A549 (cell line): Measurements from ENCODE around the gene PTH2. TPM values are rescaled to one million over a fixed set of nuclear protein-coding genes. Genes with fewer than 3 reads are reported as not detected.

ENCODE experiments used
- ATAC-seq, 2 experiments: fragments of 200-7000 bp in 1 of 2; fragments of >200 bp in 1 of 2; cut with Nextera tagmentation in 1 of 2; cut with Tn5 transposase in 1 of 2; 3 replicates each; pipeline versions ENCODE4 v1.8.0 to v1.9.1; 2018 to 2020; ENCODE audit warnings: mild to moderate bottlenecking in 1 of 2, moderate library complexity in 1 of 2
- CTCF ChIA-PET: fragments of 300-600 bp; sonication (Branson Sonifier 250); formaldehyde crosslinking; extraction: SDS; loops from one replicate; lab custom pipeline; 2021; ENCODE audit warnings: antibody characterized with exemption, inconsistent platforms; lab: Yijun Ruan, JAX
- POLR2A ChIA-PET: fragments of 350-600 bp; formaldehyde crosslinking; extraction: SDS; loops from one replicate; lab custom pipeline; 2021; ENCODE audit warnings: antibody characterized with exemption, inconsistent platforms; lab: Yijun Ruan, JAX
- DNase-seq, 2 experiments: peaks; one replicate each; pipeline versions ENCODE4 v3.0.0 to v3.0.0-alpha.2; 2011 to 2016; ENCODE audit warnings: low read depth in 1 of 2, low spot score in 1 of 2
- FAIRE-seq: peaks from 2 replicates; lab custom pipeline; 2011; peaks lifted over from hg19 to GRCh38; lab: Jason Lieb, UNC
- H3K27ac ChIP-seq, 2 experiments: fragments of >200 bp; sonication (Bioruptor Twin); formaldehyde crosslinking; 3 replicates each; pipeline ENCODE4 v1.5.1; 2016 to 2017
- H3K4me1 ChIP-seq: fragments of >200 bp; sonication (Bioruptor Twin); formaldehyde crosslinking; 3 replicates; pipeline ENCODE4 v1.6.1; 2016
- H3K4me2 ChIP-seq: fragments of >200 bp; sonication (Bioruptor Twin); formaldehyde crosslinking; 3 replicates; pipeline ENCODE4 v1.6.1; 2016
- H3K4me3 ChIP-seq: fragments of >200 bp; sonication (Bioruptor Twin); formaldehyde crosslinking; 3 replicates; pipeline ENCODE4 v1.5.1; 2016
- H3K9me3 ChIP-seq: fragments of >200 bp; sonication (Bioruptor Twin); formaldehyde crosslinking; 3 replicates; pipeline ENCODE4 v1.6.1; 2016
- EHF ChIP-seq: fragments of 250-450 bp; sonication (Bioruptor Pico); IDR thresholded peaks from 2 replicates; pipeline ENCODE4 v1.5.0; 2020; ENCODE audit warnings: mild to moderate bottlenecking
- EHMT2 ChIP-seq: fragments of 200-600 bp; sonication (generic); IDR thresholded peaks from 2 replicates; pipeline ENCODE4 v1.6.1; 2016; ENCODE audit warnings: antibody characterized with exemption, low read depth, mild to moderate bottlenecking, moderate library complexity
- FOSL2 ChIP-seq, 2 experiments: fragments of 450-650 bp in 1 of 2; fragments of >200 bp in 1 of 2; sonication (Bioruptor Twin) in 1 of 2; formaldehyde crosslinking; IDR thresholded peaks; 2 replicates each; pipeline versions ENCODE4 v1.5.0 to v1.6.1; 2016 to 2020; ENCODE audit warnings: mild to moderate bottlenecking in 1 of 2, moderate library complexity in 1 of 2
- GATA3 ChIP-seq: IDR thresholded peaks from 2 replicates; pipeline ENCODE4 v1.6.1; 2012; ENCODE audit warnings: borderline replicate concordance
- HOXB13 ChIP-seq: fragments of 250-450 bp; sonication (Bioruptor Pico); IDR thresholded peaks from 2 replicates; pipeline ENCODE4 v1.5.0; 2020; ENCODE audit warnings: low read depth, mild to moderate bottlenecking, moderate library complexity
- HOXB5 ChIP-seq: fragments of 250-450 bp; sonication (Bioruptor Pico); IDR thresholded peaks from 2 replicates; pipeline ENCODE4 v1.5.0; 2020; ENCODE audit warnings: mild to moderate bottlenecking, moderate library complexity
- JUN ChIP-seq, 2 experiments: fragments of >200 bp; sonication (Bioruptor Twin); formaldehyde crosslinking; IDR thresholded peaks; 2 replicates in 1 of 2; 3 replicates in 1 of 2; pipeline ENCODE4 v1.6.1; 2016 to 2017
- KDM1A ChIP-seq: fragments of 200-600 bp; sonication (generic); IDR thresholded peaks from 2 replicates; pipeline ENCODE4 v1.6.1; 2016; ENCODE audit warnings: low read depth, mild to moderate bottlenecking
- MAZ ChIP-seq: fragments of 150-350 bp; IDR thresholded peaks from 2 replicates; pipeline ENCODE4 v1.6.1; 2014; ENCODE audit warnings: antibody characterized with exemption, low read depth, low read length, borderline replicate concordance
- NFE2L2 ChIP-seq: fragments of 150-350 bp; conservative IDR thresholded peaks from 2 replicates; pipeline ENCODE4 v1.6.1; 2014; ENCODE audit warnings: low read length
- NPAS2 ChIP-seq: fragments of 250-450 bp; sonication (Bioruptor Pico); IDR thresholded peaks from 2 replicates; pipeline ENCODE4 v1.8.0; 2022; ENCODE audit warnings: mild to moderate bottlenecking, moderate library complexity, borderline replicate concordance
- PBX3 ChIP-seq: IDR thresholded peaks from 2 replicates; pipeline ENCODE4 v1.6.1; 2012
- PHF8 ChIP-seq: fragments of 200-600 bp; sonication (generic); IDR thresholded peaks from 2 replicates; pipeline ENCODE4 v1.6.1; 2016; ENCODE audit warnings: low read depth, mild to moderate bottlenecking, antibody characterized with exemption, moderate library complexity, borderline replicate concordance
- POLR2AphosphoS2 ChIP-seq: conservative IDR thresholded peaks from 2 replicates; pipeline ENCODE4 v1.6.1; 2012; ENCODE audit warnings: low read length, improper control_type of control experiment, inconsistent platforms
- RAD21 ChIP-seq, 2 experiments: fragments of >200 bp in 1 of 2; sonication (Bioruptor Twin) in 1 of 2; formaldehyde crosslinking in 1 of 2; IDR thresholded peaks in 1 of 2; conservative IDR thresholded peaks in 1 of 2; 2 replicates in 1 of 2; 3 replicates in 1 of 2; pipeline ENCODE4 v1.6.1; 2012 to 2018; ENCODE audit warnings: inconsistent platforms in 1 of 2
- RARB ChIP-seq: fragments of 250-450 bp; sonication (Bioruptor Pico); IDR thresholded peaks from 2 replicates; pipeline ENCODE4 v1.8.0; 2021; ENCODE audit warnings: mild to moderate bottlenecking, moderate library complexity
- RNF2 ChIP-seq: fragments of 200-600 bp; sonication (generic); IDR thresholded peaks from 2 replicates; pipeline ENCODE4 v1.6.1; 2016; ENCODE audit warnings: low read depth, mild to moderate bottlenecking, antibody characterized with exemption, moderate library complexity, borderline replicate concordance
- SREBF2 ChIP-seq: fragments of 450-650 bp; IDR thresholded peaks from 2 replicates; pipeline ENCODE4 v1.6.1; 2014; ENCODE audit warnings: mild to moderate bottlenecking, moderate library complexity
- ZFP36 ChIP-seq: fragments of 450-650 bp; IDR thresholded peaks from 2 replicates; pipeline ENCODE4 v1.6.1; 2014; ENCODE audit warnings: borderline replicate concordance; ENCODE audit not compliant: partially characterized antibody
- ZNF302 ChIP-seq: fragments of 250-450 bp; sonication (Bioruptor Pico); IDR thresholded peaks from 2 replicates; pipeline ENCODE4 v1.9.0; 2021; ENCODE audit warnings: inconsistent platforms, mild to moderate bottlenecking, moderate library complexity
- ZSCAN20 ChIP-seq: fragments of 250-450 bp; sonication (Bioruptor Pico); IDR thresholded peaks from 2 replicates; pipeline ENCODE4 v1.8.0; 2022; ENCODE audit warnings: mild to moderate bottlenecking, moderate library complexity
- WGBS: methylation state at CpG from one replicate; pipeline ENCODE4 v1.1.6; 2017; ENCODE audit errors: missing lambda C conversion rate; 5-methylcytosine and 5-hydroxymethylcytosine counted together
- polyA plus RNA-seq, 4 experiments: library from polyadenylated mRNA; depleted of rRNA in 3 of 4; stranded (reverse); fragments of >200 nt; fragmentation: RNase III in 1 of 4; extraction: RNeasy Plus Mini Kit Qiagen cat#74134 plus additional on column Dnase treatment in 1 of 4; gene quantifications; 2 replicates in 3 of 4; 3 replicates in 1 of 4; pipeline ENCODE4 v1.2.3, GENCODE V29; 2011 to 2017
- TF ChIP-seq, protein P1 (sequence below): fragments of 450-650 bp; IDR thresholded peaks from 2 replicates; pipeline ENCODE4 v1.6.1; 2014; ENCODE audit warnings: antibody characterized with exemption
- TF ChIP-seq, protein P2 (sequence below): fragments of >200 bp; sonication (Bioruptor Twin); formaldehyde crosslinking; IDR thresholded peaks from 3 replicates; pipeline ENCODE4 v1.5.1; 2016
- TF ChIP-seq, protein P3 (sequence below): fragments of 250-450 bp; sonication (Bioruptor Pico); IDR thresholded peaks from 2 replicates; pipeline ENCODE4 v1.5.0; 2021; ENCODE audit warnings: mild to moderate bottlenecking, moderate library complexity, borderline replicate concordance

The PTH2 gene
- polyA plus RNA-seq, 2 of the 4 experiments (the other 2 are of a cell fraction) = not detected

GRCh38 chr19:49465371-49465770 is 42.1 kb upstream of the PTH2 start:
- no peaks in the 10 kb centered on the region for H3K9me3 ChIP-seq
- ChIA-PET CTCF (interaction anchor here (0.8 to 2.5 kb wide), 9 partner anchors 8 to 239 kb away, joined by 3 to 14 read pairs (median 5); partner anchors contain the start of genes ALDH16A1 and FLT3LG), POLR2A (interaction anchor here (1.6 kb wide), 1 partner anchor 12 kb away, joined by 4 read pairs; the partner anchor contains the start of gene ALDH16A1)
- peaks cover 3% of the 10 kb centered on the region; the same call in 1 of the 3 replicates for H3K4me1 ChIP-seq
- H3K4me3 ChIP-seq = no peak overlapping the region
- no peak for TF ChIP-seq SREBF2
- TF ChIP-seq RARB = no peak
- no peak for TF ChIP-seq PBX3
- TF ChIP-seq POLR2AphosphoS2 = no peak
- no peak for TF ChIP-seq ZSCAN20
- no peak for TF ChIP-seq GATA3
- ATAC-seq (no peak), FAIRE-seq (no peak), DNase-seq (no peak)
- WGBS = 98% methylated on average over 3 of the region's 3 CpGs
- H3K27ac ChIP-seq = no peak overlapping the region
- H3K4me2 ChIP-seq = no peak overlapping the region

DNA sequence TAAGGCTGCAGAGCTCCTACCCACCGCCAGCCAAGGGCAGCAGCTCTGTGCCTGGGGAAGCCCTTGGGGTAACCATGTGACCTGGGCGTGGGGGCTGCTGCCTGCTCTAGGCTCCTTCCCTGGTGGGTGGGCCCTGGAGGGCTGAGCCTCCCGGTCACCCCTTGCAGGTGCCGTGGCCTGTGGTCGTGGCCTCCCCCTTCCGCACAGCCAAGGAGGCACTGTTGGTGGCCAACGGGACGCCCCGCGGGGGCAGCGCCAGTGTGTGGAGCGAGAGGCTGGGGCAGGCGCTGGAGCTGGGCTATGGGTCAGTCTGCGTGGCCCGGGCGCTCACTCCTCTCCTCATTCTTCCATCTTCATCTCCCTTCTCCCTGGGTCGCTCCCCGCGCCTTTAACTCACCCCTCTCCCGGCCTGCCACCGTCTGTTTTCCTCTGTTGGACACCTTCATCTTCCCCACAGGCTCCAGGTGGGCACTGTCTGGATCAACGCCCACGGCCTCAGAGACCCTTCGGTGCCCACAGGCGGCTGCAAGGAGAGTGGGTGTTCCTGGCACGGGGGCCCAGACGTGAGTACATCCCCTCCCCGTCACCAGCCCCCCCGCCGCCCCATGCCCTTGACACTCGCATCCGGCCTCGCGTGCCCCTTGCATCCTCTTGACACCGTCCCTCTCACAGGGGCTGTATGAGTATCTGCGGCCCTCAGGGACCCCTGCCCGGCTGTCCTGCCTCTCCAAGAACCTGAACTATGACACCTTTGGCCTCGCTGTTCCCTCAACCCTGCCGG is 40.9 kb upstream of the PTH2 start:
- DNase-seq = no peak
- ChIA-PET POLR2A (interaction anchor here (1.6 kb wide), 1 partner anchor 11 kb away, joined by 4 read pairs; the partner anchor contains the start of gene ALDH16A1), CTCF (interaction anchor here (1.3 to 2.5 kb wide), 5 partner anchors 9 to 107 kb away, joined by 4 to 14 read pairs (median 7); partner anchors contain the start of gene FLT3LG)
- no peak overlapping the region for H3K4me3 ChIP-seq
- H3K4me2 ChIP-seq = no peak overlapping the region
- peak; percentile 14; a peak in 3 of 6 replicates for ATAC-seq
- no peak for FAIRE-seq
- H3K9me3 ChIP-seq = no peaks in the 10 kb centered on the region
- H3K4me1 ChIP-seq = peaks cover 3% of the 10 kb centered on the region; the same call in 1 of the 3 replicates
- H3K27ac ChIP-seq = no peak overlapping the region
- TF ChIP-seq RNF2 (no peak), EHMT2 (no peak), RAD21 (conservative IDR thresholded peaks at IDR 0.05 in 1 of 2, IDR thresholded peaks at IDR 0.05 in 1 of 2) (no peak), ZFP36 (no peak), EHF (CRISPR knock-in tag) (no peak), JUN (IDR thresholded peaks at IDR 0.05) (no peak), HOXB13 (CRISPR knock-in tag) (no peak), NPAS2 (CRISPR knock-in tag) (no peak), NFE2L2 (no peak), PHF8 (no peak), KDM1A (no peak), FOSL2 (IDR thresholded peaks at IDR 0.05) (no peak), FOSL2 (CRISPR knock-in tag; IDR thresholded peaks at IDR 0.05) (no peak), MAZ (no peak), HOXB5 (CRISPR knock-in tag) (no peak), ZNF302 (CRISPR knock-in tag) (no peak)
- TF ChIP-seq, protein P1, sequence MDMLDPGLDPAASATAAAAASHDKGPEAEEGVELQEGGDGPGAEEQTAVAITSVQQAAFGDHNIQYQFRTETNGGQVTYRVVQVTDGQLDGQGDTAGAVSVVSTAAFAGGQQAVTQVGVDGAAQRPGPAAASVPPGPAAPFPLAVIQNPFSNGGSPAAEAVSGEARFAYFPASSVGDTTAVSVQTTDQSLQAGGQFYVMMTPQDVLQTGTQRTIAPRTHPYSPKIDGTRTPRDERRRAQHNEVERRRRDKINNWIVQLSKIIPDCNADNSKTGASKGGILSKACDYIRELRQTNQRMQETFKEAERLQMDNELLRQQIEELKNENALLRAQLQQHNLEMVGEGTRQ = no peak
- TF ChIP-seq, protein P2, sequence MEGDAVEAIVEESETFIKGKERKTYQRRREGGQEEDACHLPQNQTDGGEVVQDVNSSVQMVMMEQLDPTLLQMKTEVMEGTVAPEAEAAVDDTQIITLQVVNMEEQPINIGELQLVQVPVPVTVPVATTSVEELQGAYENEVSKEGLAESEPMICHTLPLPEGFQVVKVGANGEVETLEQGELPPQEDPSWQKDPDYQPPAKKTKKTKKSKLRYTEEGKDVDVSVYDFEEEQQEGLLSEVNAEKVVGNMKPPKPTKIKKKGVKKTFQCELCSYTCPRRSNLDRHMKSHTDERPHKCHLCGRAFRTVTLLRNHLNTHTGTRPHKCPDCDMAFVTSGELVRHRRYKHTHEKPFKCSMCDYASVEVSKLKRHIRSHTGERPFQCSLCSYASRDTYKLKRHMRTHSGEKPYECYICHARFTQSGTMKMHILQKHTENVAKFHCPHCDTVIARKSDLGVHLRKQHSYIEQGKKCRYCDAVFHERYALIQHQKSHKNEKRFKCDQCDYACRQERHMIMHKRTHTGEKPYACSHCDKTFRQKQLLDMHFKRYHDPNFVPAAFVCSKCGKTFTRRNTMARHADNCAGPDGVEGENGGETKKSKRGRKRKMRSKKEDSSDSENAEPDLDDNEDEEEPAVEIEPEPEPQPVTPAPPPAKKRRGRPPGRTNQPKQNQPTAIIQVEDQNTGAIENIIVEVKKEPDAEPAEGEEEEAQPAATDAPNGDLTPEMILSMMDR = no peak
- TF ChIP-seq, protein P3, sequence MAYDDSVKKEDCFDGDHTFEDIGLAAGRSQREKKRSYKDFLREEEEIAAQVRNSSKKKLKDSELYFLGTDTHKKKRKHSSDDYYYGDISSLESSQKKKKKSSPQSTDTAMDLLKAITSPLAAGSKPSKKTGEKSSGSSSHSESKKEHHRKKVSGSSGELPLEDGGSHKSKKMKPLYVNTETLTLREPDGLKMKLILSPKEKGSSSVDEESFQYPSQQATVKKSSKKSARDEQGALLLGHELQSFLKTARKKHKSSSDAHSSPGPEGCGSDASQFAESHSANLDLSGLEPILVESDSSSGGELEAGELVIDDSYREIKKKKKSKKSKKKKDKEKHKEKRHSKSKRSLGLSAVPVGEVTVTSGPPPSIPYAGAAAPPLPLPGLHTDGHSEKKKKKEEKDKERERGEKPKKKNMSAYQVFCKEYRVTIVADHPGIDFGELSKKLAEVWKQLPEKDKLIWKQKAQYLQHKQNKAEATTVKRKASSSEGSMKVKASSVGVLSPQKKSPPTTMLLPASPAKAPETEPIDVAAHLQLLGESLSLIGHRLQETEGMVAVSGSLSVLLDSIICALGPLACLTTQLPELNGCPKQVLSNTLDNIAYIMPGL (CRISPR knock-in tag) = no peak
- WGBS = 93% methylated on average over 38 of the region's 39 CpGs
